HG03442 (cell line): ENCODE measurements around the gene TRIM37.
A peak's percentile ranks its signal among the peaks of the same experiment; 100 is the strongest.

Experiments
- ATAC-seq: cut with Tn5 transposase; IDR thresholded peaks from one replicate; pipeline ENCODE4 v1.9.1; 2021; ENCODE audit warnings: mild to moderate bottlenecking, moderate library complexity; ENCODE audit not compliant: unreplicated experiment

Gene TRIM37

DNA sequence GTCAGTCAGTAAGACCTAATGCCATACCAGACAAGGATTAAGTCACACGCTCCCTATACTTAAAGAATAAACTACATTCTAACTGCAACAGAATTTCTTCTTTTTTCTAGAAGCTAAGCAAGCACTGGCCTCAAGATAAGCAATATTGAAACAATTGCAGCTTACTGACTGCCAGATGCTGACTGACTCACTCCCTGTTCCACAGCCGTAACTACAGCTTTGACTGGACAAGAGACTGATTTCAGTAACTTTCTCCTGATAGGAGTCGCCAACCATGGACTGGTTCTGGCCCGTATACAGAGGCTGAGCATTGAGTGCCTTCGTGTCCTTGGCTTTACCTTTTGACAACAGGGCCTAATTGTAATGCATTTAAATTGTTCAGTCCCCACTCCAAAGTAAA, 67.9 kb downstream of the TRIM37 start:
- ATAC-seq: no peak

DNA sequence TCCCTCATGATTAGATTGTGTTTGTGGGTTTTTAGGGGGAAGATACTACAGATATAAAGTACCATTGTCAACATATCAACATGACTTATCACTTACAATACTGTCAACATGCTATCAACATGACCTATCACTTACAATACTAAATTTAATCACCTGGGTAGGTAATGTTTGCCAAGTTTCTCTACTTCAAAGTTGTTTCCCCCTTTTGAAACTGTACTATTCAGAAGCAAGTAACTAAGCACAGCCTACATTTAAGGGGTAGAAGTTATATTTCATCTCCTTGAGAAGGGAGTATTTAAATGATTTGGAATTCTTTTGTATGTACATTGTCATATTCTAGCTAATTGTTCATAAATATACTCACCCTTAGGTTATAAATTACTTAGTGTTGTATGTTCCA, 68.7 kb downstream of the TRIM37 start:
- ATAC-seq: no peak

DNA sequence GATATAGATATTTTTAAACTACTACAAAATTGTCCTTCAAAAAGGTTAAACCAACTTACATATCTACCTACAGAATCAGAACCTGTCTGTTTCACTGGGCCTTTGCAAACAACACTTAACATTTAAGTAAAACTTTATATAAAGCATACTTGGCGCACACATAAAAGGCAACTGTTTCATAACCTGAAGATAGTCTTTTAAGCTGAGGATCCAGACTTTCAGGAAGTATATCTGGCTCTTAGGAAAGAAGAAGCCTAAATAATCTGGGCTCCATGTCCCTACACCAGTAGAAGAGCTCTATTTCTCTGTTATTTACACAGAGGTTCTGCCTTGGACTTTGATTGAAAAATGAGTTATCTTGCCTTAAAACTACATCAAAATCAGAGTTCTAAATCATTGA, 75.9 kb downstream of the TRIM37 start:
- no peak for ATAC-seq

DNA sequence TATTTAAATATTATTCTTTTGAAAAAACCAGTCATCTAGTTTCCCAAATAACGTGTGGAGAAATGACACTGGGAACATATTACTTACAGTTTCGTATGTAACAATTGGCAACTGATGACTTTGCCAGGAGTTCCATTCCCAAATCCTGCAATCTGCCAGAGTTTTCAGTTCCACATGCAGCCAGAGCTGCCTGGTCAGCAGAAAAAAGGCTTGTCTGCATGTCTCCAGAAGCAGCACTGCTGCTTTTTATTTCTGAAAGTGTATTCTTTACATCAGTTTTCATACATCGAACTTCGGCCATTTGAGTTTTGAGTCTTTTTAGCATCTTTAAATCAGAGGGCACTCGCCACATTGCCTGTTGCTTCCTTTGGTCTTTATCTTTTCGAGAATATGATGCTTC, 78.4 kb downstream of the TRIM37 start:
- ATAC-seq: no peak

DNA sequence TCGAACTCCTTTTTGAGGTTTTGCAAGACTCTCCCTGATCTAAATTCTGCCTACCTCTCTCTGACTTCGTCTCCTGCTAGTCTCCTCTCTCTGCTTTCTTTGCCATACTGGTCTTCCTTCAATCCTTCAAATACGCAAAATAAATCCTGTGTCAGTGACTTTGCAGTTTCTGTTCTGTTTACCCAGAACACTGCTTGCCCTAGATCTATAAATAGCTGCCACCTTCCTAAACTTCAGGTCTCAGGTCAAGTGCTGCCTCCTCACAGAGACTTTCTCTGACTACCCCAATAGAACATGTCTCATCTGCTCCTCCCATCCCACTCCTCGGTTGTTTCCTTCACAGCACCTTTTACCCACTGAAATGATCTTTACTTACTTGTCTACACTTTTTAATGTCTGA, 78.9 kb downstream of the TRIM37 start:
- no peak for ATAC-seq

DNA sequence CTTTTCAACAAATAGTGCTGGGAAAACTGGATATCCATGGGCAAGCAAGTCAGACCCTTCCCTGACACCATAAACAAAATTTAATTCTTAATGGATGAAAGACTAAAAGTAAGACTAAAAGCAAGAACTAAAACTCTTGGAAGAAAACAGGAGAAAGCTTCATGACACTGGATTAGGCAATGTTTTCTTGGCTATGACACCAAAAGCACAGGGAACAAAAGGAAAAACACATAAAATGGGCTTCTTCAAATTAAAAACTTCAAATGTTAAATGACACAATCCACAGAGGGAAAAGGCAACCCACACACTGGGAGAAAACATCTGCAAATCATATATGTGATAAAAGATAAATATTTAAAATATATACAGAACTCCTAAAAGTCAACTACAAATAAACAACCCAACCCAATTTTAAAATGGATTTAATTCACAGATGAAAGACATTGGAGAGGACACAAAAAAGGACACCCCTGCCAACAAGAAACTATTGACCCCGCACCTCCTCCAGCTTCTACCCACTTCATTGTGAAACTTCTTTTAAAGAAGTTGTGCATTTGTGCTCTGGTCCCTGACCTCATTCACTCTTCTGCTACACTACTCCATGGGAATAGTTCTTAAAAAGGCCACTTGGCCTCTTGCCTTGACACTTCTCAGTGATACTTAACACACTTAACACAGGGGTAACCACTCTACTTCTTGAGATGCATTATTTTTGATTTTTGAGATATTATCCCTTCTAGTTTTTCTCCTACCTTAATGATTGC, 80.3 kb downstream of the TRIM37 start:
- no peak for ATAC-seq

DNA sequence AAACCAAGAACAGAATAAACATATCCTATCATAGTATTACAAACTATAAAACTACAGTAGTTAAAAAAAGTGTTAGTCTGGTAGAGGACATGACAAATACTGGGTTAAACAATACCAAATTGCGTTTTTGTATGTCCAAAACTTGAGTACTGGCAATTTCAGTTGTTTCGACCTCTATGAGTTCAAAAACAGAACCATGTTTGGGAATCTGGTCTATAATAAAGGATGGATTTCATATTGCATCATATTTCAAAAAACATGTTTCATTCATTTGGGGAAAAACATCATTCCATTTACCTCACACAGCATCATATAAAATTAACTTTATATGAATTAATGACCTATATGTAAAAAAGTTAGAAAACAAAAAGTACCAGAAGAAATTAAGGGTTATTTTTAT, 81.8 kb downstream of the TRIM37 start:
- ATAC-seq: no peak

DNA sequence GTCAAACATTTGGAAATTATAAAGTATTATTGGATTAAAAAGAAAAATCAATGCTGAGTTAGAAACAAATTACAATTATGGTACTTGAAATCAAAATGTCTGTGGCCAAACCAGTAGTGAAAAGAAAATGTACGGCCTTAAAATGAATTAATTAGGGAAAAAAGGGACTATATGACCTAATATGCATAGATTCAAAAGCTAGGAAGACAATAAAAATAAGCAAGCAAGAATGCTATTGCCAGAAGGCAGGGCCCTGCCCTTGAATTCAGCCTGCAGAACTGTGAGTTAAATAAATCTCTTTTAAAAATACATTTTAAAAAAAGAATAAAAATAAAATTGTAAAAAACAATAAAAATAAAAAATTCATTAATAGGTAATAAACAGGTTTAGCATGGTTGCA, 88.7 kb downstream of the TRIM37 start:
- no peak for ATAC-seq

DNA sequence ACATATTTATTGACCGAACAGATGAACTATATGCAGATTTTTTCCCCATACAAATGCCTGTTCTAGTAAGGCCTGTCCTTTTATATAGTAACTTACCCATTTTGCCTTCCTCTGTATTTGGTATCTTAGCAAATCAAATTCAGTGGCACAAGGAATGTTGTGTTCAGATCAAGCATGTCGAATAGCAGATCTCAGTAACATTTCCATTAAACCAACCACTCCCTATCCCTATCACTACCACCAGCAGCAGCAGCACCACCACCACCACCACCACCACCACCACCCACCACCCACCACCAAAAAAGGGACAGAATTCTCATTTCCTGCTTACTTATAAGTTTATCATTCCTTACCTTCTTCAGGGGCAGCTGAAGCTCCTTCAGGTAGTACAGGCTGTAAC, 94.7 kb downstream of the TRIM37 start:
- ATAC-seq: no peak

DNA sequence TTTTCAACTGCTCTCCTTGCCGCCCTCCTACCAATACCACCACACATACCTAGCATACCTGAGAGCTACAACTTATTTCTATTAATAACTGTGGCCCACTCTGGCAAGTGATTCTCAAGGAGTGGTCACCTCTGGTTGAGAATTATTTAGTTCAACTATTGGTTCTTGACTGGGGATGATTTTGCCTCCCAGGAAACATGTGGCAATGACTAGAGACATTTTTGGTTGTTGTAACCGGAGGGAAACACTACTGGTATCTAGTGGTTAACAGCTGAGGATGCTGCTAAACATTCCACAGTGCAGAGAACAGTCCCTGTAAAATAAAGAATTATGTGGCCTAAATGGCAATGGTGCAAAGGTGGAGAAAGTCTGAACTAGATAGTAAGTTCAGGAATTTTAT, 96.7 kb downstream of the TRIM37 start:
- ATAC-seq: no peak

DNA sequence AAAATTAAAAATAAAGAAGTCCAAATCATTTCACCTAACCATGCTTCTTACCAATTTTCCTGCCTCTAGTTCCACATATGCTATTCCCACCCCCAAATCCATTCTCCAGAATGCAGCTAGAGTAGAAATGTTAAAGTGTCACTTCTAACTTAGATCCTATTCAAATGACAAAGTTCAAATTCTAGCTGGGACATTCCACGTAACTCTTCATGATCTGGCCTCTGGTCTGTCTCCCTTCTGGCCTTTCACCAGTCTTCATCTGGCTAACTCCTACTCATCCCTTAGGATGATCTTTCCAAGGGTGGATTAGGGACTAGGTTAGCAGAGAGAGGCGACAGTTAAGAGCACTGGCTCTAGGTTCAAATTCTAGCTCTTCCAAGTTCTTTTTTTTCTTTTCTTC, 97.9 kb downstream of the TRIM37 start:
- no peak for ATAC-seq

DNA sequence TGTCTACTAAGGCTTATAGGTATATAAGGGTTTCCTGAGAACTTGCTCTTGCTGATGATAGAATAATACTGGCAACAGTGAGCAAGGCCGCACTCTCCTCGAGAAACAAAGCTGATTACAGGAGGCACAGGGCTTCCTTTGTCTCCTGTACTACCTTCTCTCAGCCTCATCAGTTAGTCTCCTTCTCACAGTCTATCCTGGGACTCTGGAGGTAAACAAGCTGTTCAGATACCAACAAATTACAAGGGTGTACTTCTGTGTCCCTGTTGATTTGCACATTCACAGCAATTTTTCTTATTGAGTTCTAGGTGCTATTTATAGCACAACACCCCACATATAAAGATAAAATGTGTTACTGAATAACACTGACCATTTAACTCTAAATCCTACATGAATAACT, 98.7 kb downstream of the TRIM37 start:
- no peak for ATAC-seq

DNA sequence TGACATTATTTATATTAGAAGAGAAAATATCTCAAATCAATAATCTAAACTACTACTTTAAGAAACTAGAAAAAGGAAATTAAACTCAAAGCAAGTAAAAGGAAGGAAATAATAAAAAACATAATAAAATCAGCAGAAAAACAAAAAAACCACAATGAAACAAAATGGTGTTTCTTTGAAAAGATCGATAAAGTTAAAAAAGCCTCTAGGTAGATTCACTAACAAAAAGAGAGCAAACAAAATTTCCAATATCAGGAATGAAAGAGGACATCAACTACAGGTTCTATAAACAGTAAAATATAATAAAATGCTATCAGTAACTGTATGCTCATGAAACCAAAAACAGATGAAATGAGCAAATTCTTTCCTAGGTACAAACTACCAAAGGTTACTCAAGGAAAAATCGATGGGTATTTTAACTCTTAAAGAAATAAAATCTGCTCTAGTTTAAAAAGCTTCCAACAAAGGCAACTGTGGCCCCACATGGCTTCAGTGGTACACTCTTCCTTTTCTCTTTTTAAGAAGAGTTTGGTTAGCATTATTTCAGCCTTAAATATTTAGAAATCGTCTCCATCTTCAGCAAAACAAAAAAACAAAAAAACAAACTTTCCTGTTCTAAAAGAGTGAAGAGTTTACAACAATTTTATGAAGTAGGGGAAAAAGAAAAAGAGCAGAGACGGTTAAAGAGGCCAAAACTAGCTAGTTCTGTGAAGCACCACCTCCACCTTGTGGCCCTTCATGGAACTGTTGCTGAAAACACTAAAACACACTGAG, 102.2 kb downstream of the TRIM37 start:
- no peak for ATAC-seq

DNA sequence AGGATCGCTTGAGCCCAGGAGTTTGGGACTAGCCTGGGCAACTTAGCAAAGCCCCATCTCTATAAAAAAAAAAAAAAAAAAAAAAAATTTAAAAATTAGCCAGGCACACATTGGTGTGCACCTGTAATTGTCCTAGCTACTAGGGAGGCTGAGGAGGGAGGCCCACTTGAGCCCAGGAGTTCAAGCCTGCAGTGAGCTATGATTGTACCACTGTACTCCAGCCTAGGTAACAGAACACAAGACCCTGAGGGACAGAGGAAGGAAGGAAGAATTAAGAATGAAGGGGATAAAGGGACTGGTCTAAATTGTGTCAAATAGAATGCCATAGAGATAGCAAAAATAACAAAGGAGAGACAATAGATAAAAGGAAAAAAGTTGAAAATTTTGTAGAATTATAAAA, 102.8 kb downstream of the TRIM37 start:
- no peak for ATAC-seq

DNA sequence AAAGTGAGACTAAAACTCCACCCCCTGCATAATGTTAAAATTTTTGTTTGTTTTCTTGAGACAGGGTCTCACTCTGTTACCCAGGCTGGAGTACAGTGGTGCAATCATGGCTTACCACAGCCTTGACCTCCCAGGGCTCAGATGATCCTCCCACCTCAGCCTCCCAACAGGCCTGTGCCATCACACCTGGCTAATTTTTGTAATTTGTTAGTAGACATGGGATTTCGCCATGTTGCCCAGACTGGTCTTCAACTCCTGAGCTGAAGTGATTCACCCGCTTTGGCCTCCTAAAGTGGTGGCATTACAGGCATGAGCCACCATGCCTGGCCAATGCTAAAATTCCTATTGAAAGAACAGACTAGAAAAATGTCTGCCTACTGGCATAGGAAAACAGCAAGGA, 103.8 kb downstream of the TRIM37 start:
- no peak for ATAC-seq

DNA sequence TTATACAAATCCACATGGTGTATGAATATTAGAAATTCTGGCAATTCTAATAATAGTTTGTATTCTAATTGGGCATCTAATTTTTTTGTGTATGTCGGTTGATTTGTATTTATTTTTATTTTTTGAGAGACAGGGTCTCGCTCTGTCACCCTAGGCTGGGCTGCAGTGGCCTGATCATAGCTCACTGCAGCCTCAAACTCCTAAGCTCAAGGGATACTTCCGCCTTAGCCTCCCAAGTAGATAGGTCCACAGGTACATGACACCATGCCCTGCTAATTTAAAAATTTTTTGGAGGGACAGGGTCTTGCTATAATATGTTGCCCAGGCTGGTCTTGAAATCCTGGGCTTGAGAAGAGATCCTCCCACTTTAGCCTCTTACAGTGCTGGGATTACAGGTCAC, 104.6 kb downstream of the TRIM37 start:
- ATAC-seq: no peak

DNA sequence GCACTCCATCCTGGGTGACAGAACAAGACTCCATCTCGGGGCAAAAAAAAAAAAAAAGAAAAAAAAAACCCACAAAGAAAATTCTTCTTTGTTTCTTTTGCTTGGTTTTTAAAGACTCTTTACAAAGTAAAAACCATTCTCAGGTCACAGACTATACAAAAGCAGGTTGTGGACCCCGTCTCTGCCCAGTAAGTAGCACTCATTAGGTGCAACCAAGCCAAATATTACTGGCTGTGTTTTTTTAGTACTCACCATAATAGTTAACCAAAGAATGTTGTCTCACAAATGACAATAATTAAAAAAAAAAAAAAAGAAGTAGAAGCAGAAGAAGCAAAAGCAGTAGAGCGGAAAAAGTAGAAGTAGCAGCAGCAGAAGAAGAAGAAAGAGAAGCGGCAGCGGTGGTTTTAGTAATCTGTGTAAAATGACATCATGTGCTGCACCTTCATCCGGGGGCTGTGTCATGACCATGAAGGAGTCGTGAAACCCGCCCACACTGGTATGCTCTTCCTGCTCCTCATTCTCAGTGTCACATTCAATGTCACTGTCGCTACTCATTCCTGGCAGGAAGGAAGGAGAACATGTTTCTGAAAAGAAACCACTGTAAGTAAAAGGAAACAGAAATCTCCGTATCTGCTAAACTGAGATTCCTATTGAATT, 105.4 kb downstream of the TRIM37 start:
- peak; percentile 92 for ATAC-seq

DNA sequence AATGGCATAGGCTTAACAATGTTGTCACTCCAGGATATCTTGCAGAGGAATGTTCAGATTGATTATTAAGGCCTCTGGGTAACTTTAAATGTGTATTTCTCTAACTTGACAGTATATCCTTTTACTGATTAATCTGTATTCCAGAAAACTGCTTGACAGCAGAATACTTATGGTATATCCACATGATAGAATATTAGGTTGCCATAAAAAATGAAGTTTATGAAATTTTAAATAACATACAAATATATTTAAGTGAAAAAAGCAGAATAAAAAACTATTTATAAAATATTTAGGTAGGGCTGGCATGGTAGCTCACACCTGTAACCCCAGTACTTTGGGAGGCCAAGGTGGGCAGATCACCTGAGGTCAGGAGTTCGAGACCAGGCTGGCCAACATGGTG, 106.7 kb downstream of the TRIM37 start:
- ATAC-seq: no peak

DNA sequence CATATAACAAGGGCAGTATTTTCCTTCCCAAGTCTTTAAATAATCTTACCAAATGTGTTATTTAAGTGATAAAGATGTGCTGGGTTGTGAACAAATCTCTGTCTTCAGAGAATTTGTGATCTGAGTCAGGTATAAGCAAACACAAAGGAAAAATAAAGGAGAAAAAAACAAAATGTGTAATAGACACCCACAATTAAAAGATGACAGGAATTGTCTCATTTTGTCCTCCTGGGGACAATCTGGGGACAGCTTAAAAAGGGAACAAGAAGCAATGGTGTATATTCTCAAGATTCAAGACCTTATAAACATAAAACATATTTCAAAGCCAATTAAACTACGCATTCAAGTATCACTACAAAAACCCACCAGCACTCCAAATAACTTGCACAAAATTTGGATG, 107.2 kb downstream of the TRIM37 start:
- ATAC-seq: no peak

DNA sequence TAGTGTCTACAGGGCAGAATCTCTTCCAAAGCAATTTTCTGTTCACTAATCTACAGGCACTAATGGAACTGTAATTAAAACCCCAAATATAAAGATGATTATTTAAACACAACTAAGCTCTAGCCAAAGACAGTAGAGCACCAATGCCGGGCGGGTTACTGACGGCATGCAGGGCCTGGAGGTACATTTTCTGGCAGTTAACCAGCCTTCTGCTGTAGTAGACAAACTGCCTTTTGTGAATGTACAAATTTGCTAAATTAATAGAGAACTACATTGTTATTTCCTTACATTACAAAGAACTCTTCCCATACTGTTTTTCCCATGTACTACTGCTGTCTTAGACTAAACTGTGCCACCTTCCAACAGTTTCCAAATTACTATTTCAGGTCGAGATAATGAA, 107.8 kb downstream of the TRIM37 start:
- no peak for ATAC-seq

DNA sequence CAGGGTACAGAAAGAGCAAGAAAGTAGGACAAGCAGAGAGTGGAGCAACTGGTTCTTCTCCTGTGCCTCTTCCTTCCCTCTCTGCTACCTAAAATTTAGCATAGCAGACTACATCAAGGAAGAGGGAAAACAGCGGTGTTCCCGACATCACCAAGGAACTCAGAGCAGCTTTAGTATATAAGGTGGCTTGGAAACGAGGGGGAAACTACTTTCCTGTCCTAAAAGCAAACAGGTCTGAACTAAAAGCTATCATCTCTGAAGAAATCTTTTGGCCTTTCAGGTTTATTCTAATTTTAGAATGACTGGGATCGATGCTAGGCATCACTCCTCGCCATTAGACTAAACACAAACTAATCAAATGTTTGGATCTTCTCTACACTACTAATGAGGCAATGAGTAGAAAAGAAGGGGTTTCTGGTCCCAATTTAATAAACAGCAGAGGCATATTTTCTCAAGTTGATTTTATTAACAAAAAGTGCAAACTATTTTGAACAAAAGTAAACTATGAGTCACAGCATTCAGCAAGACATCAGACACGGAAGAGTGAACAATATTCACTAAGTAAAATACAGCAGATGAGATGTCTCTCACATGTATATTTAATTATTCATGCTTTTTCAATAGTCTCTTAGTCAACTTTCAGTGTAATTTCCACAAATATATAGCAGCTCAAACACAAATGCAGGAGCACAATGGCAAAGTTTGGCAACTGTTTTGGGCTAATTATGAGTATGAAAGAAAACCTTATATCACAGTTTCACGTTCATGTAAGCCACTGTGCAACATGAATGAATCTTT, 108.7 kb downstream of the TRIM37 start:
- ATAC-seq: no peak
